ENCODE measurements around the gene NHERF2.
A peak's percentile ranks its signal among the peaks of the same experiment; 100 is the strongest.

The NHERF2 gene

GRCh38 chr16:2026461-2027023, at the start of gene NHERF2:
TSS of gene NHERF2 (plus strand) at chr16:2026902. CDS start at chr16:2027006, 104 bp downstream.
- no peak for DNase-seq

- no peak for DNase-seq
These were observed 49.5 kb upstream of the NHERF2 start for GRCh38 chr16:1976951-1977874.

GRCh38 chr16:1977875-1978268, 48.8 kb upstream of the NHERF2 start:
- DNase-seq: no peak

- DNase-seq: no peak
These were observed 48.1 kb upstream of the NHERF2 start for GRCh38 chr16:1978476-1979120.

- DNase-seq: no peak
These were observed 47.3 kb upstream of the NHERF2 start for GRCh38 chr16:1979271-1980029.

GRCh38 chr16:1980030-1980769, 46.5 kb upstream of the NHERF2 start:
- no peak for DNase-seq

- no peak for DNase-seq
These were observed 46.0 kb upstream of the NHERF2 start for GRCh38 chr16:1980770-1981087.

- no peak for DNase-seq
These were observed 45.3 kb upstream of the NHERF2 start, which contains the start of gene NOXO1 for GRCh38 chr16:1981398-1981836. TSS of gene NOXO1 (minus strand) at chr16:1981469. CDS start at chr16:1981179, 290 bp downstream.

- no peak for DNase-seq
These were observed 44.7 kb upstream of the NHERF2 start for GRCh38 chr16:1982013-1982433.

GRCh38 chr16:1982991-1983543, 43.6 kb upstream of the NHERF2 start:
- DNase-seq: no peak

- DNase-seq: peak; percentile 74
These were observed 43.0 kb upstream of the NHERF2 start, which contains the start of gene GFER for GRCh38 chr16:1983544-1984346. TSS of gene GFER (plus strand) at chr16:1984193. CDS start at chr16:1984219, 26 bp downstream.

- no peak for DNase-seq
These were observed 42.1 kb upstream of the NHERF2 start for GRCh38 chr16:1984347-1985225.

- no peak for DNase-seq
These were observed 41.1 kb upstream of the NHERF2 start for GRCh38 chr16:1985466-1986150.

GRCh38 chr16:1987198-1987597, 39.5 kb upstream of the NHERF2 start:
- DNase-seq: no peak

- DNase-seq: no peak
These were observed 37.2 kb upstream of the NHERF2 start, which contains the start of gene SYNGR3 for GRCh38 chr16:1989209-1990100. TSS of gene SYNGR3 (plus strand) at chr16:1989970. CDS start at chr16:1990103, 133 bp downstream.

GRCh38 chr16:1990101-1990350, 36.7 kb upstream of the NHERF2 start:
- no peak for DNase-seq

- no peak for DNase-seq
These were observed 36.2 kb upstream of the NHERF2 start for GRCh38 chr16:1990351-1991134.
